ENCODE data around the gene CDKL1. TPM values are rescaled to one million over a fixed set of nuclear protein-coding genes. Genes with fewer than 3 reads are reported as not detected.

The CDKL1 gene
- total RNA-seq, 1 experiment from 2014 or later, result 5.9 TPM

DNA sequence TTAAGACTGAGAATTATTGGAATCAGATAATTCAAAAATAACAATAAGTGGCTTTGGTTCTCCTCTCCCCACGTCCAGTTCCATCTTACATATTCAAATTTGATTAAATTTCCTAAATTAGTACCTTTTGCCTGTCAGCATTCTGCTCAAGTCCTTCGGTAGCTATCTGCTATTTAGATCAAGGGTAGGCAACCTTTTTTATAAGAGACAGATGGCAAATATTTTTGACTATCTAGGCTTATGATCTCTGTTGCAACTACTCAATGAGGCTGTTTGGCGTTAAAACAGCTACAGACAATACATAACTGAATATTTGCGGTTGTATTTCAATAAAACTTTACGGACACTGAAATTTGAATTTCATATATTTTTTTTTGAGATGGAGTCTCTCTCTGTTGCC lies 106.4 kb downstream of the CDKL1 start:
- no peak overlapping the region for H3K4me3 ChIP-seq (ENCODE audit: low read length)
- H3K4me2 ChIP-seq (ENCODE audit: low read depth, low read length, poor library complexity, severe bottlenecking), result no peak overlapping the region
- no peaks in the 10 kb centered on the region for H3K27me3 ChIP-seq (ENCODE audit: low read length)
- H3K9me2 ChIP-seq (replicated peaks; ENCODE audit: insufficient read depth, low read length), result no peaks in the 10 kb centered on the region
- no peak for DNase-seq
- H3K79me2 ChIP-seq (ENCODE audit: low read length), result peaks cover 36% of the 10 kb centered on the region
- no peak overlapping the region for H3K9ac ChIP-seq (ENCODE audit: low read length)
- H3K27ac ChIP-seq (ENCODE audit: low read length), result no peak overlapping the region
- H4K20me1 ChIP-seq (ENCODE audit: insufficient read depth, low read depth, low read length), result no peaks in the 10 kb centered on the region
- H2AFZ ChIP-seq (ENCODE audit: low read length), result no peak overlapping the region
- no peaks in the 10 kb centered on the region for H3K4me1 ChIP-seq (ENCODE audit: low read length)
- no peaks in the 10 kb centered on the region for H3K9me3 ChIP-seq (ENCODE audit: low read length)
- H3K36me3 ChIP-seq (ENCODE audit: insufficient read depth, low read length), result peaks cover 48% of the 10 kb centered on the region

DNA sequence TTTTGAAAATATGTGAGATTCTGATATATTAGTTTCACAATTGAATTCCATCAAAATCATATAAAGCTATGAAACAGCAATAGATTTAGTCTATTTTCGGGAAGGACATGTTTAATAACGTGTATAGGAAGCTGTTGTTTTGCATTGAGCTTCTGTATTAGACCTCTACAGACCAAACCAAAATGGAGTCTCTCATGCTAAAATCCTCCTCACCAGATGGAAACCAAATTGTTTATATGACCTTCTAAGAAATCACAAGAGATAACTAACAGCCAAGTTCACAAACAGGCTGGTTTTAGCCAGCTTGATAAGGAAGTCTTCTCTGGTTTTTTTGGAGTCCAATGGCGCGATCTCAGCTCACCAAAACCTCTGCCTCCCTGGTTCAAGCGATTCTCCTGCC lies 108.5 kb downstream of the CDKL1 start:
- no peak overlapping the region for H3K4me2 ChIP-seq (ENCODE audit: low read depth, low read length, poor library complexity, severe bottlenecking)
- H3K27me3 ChIP-seq (ENCODE audit: low read length), result no peaks in the 10 kb centered on the region
- peaks cover 22% of the 10 kb centered on the region for H3K79me2 ChIP-seq (ENCODE audit: low read length)
- no peaks in the 10 kb centered on the region for H3K9me3 ChIP-seq (ENCODE audit: low read length)
- no peak for DNase-seq
- no peak overlapping the region for H3K9ac ChIP-seq (ENCODE audit: low read length)
- H3K36me3 ChIP-seq (ENCODE audit: insufficient read depth, low read length), result peaks cover 40% of the 10 kb centered on the region
- no peak overlapping the region for H3K27ac ChIP-seq (ENCODE audit: low read length)
- H3K4me3 ChIP-seq (ENCODE audit: low read length), result no peak overlapping the region
- no peaks in the 10 kb centered on the region for H3K9me2 ChIP-seq (replicated peaks; ENCODE audit: insufficient read depth, low read length)
- no peak overlapping the region for H2AFZ ChIP-seq (ENCODE audit: low read length)
- H3K4me1 ChIP-seq (ENCODE audit: low read length), result no peaks in the 10 kb centered on the region
- no peaks in the 10 kb centered on the region for H4K20me1 ChIP-seq (ENCODE audit: insufficient read depth, low read depth, low read length)

DNA sequence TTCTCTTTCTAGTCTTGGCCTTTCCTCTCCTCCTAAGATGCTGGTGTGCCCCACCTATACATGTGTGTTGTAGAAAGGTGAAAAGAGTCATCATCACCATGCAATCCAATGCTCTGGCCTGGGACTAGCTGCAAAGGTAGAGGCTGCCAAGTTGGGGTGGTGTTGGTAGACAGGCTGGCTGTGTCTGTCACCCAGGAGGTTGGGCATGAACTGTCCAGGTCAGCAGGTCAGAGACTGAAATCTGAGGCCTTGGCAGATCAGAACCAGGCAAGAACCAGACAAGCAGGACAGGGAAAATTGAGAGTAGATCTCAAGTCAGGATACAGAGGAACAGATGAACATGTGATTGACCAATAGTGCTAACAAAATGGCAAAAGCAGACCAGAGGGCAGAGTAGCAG lies 110.8 kb downstream of the CDKL1 start:
- Histone ChIP-seq H3K27me3 (ENCODE audit: low read length) (no peaks in the 10 kb centered on the region), H3K9me2 (replicated peaks; ENCODE audit: insufficient read depth, low read length) (no peaks in the 10 kb centered on the region)

More for the DNA sequence above, 110.8 kb downstream of the CDKL1 start:
- H3K36me3 ChIP-seq (ENCODE audit: insufficient read depth, low read length), result peaks cover 33% of the 10 kb centered on the region; the same call in 1 of the 2 replicates
- H3K9ac ChIP-seq (ENCODE audit: low read length), result no peak overlapping the region
- DNase-seq, result no peak
- no peak overlapping the region for H3K4me2 ChIP-seq (ENCODE audit: low read depth, low read length, poor library complexity, severe bottlenecking)
- no peak overlapping the region for H3K27ac ChIP-seq (ENCODE audit: low read length)
- no peaks in the 10 kb centered on the region for H4K20me1 ChIP-seq (ENCODE audit: insufficient read depth, low read depth, low read length)
- H3K4me3 ChIP-seq (ENCODE audit: low read length), result no peak overlapping the region
- no peaks in the 10 kb centered on the region for H3K9me3 ChIP-seq (ENCODE audit: low read length)
- no peak overlapping the region for H2AFZ ChIP-seq (ENCODE audit: low read length)
- H3K79me2 ChIP-seq (ENCODE audit: low read length), result peaks cover 15% of the 10 kb centered on the region; the same call in 1 of the 2 replicates
- H3K4me1 ChIP-seq (ENCODE audit: low read length), result no peaks in the 10 kb centered on the region

Small RNA genes lying within 50 kb of the gene (small RNA-seq; reads per million reads assigned to genes)
- gene MIR4504, result 0.36 reads per million

Other genes with a start within 250 kb of the CDKL1 start
- gene SOS2, start 165.3 kb downstream of the CDKL1 start, total RNA-seq (2014; rRNA removed; shearing (Covaris generic); ENCODE audit: low replicate concordance), result 49.9 and 84.1 TPM in 2 replicates
- gene L2HGDH, start 84.7 kb downstream of the CDKL1 start, total RNA-seq (2014; rRNA removed; shearing (Covaris generic); ENCODE audit: low replicate concordance), result 32.9 and 42.7 TPM in 2 replicates
- 31.9 and 38.6 TPM in 2 replicates for gene DMAC2L, start 84.6 kb downstream of the CDKL1 start, total RNA-seq (2014; rRNA removed; shearing (Covaris generic); ENCODE audit: low replicate concordance)
- gene MAP4K5, start 135.7 kb upstream of the CDKL1 start, total RNA-seq (2014; rRNA removed; shearing (Covaris generic); ENCODE audit: low replicate concordance), result 73.5 and 127 TPM in 2 replicates
- gene ATL1, start 163.3 kb upstream of the CDKL1 start, total RNA-seq (2014; rRNA removed; shearing (Covaris generic); ENCODE audit: low replicate concordance), result 0.18 and 3.3 TPM in 2 replicates

All from Karpas-422 (cell line).